Activated T-cell treated with anti-CD3 and anti-CD28 coated beads, Interleukin-2, amount 50 U/mL, for 4 hours (primary cell): Measurements from ENCODE around the gene IGF2R. TPM values are rescaled to one million over a fixed set of nuclear protein-coding genes. Genes with fewer than 3 reads are reported as not detected.

Source experiments
- ATAC-seq, 2 donors: fragments of 200-7000 bp; cut with Tn5 transposase; one replicate each; pipeline ENCODE4 v1.10.0; 2021
- DNase-seq: peaks from one replicate; pipeline ENCODE4 v3.0.0-alpha.2; 2020
- H3K27me3 Mint-ChIP-seq: one replicate; pipeline ENCODE4 v1.8.0; 2021; ENCODE audit warnings: low read depth, mixed read lengths
- H3K36me3 Mint-ChIP-seq: one replicate; pipeline ENCODE4 v1.8.0; 2022; ENCODE audit warnings: mixed read lengths; ENCODE audit not compliant: insufficient read depth
- H3K4me1 Mint-ChIP-seq: one replicate; pipeline ENCODE4 v1.8.0; 2021; ENCODE audit warnings: low read depth, mixed read lengths
- H3K4me3 Mint-ChIP-seq: one replicate; pipeline ENCODE4 v1.8.0; 2021; ENCODE audit warnings: mild to moderate bottlenecking, moderate library complexity, mixed read lengths
- H3K9me3 Mint-ChIP-seq: one replicate; pipeline ENCODE4 v1.8.0; 2021; ENCODE audit warnings: mixed read lengths
- total RNA-seq, 3 donors: library from RNA; stranded (reverse); gene quantifications; one replicate each; pipeline ENCODE4 v1.2.1, GENCODE V29; 2021

The IGF2R gene
- total RNA-seq, 3 donors from 2014 or later, result 44.9 to 65.3 (median 58.2) TPM

DNA sequence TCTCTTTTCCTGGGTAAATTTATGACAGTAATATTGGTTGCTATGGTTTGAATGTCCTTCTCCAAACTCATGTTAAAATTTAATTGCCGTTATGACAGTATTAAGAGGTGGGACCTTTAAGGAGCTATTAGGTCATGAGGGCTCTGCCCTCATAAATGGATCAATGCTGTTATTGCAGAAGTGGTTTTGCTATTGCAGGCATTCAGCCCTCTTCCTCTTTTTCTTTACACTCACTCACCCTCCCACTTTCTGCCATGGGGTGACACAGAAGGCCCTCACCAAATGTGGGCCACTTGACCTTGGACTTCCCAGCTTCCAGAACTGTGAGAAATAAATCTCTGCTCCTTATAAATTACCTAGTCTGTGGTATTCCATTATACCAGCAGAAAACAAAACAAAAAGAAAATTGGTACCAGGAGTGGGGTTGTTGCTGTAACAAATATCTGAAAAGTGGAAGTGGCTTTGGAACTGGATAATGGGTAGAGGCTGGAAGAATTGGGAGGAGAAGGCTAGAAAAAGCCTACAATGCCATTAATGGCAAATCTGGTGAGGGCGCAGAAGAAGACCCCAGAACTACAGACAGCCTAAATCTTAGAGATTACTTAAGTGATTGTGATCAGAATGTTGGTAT, 24.8 kb upstream of the IGF2R start:
- H3K9me3 Mint-ChIP-seq, result peaks cover 10% of the 10 kb centered on the region
- no peak overlapping the region for H3K4me3 Mint-ChIP-seq
- no peak for DNase-seq
- no peaks in the 10 kb centered on the region for H3K36me3 Mint-ChIP-seq
- ATAC-seq, result no peak
- H3K4me1 Mint-ChIP-seq, result no peaks in the 10 kb centered on the region
- H3K27me3 Mint-ChIP-seq, result no peaks in the 10 kb centered on the region

DNA sequence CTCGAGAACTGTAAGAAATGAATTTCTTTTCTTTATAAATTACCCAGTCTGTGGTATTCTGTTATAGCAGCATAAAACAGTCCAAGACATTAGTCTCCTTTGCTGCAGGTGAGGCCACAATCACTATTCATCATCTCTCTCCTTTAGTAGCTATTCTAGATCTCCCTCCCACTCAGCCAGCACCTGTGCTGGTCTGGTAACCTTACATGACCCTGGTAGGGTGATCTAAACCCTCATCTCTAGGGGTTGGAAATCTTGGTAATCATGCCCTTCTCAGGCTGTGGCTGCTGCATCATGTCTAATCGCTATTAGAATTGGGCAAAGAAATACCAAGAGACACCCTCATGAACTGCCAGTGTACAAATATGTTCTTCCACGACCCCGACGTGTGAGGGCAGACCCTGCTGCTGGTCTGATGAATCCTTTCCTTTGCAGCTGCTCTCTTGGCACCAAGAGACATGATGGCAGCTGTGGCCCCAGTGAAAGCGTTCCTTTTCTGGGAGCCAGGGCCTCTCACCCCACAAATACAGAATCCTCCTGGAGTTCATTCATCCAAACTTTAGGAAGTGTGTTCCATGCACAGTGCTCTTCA, 23.0 kb upstream of the IGF2R start:
- Mint-ChIP-seq H3K27me3 (no peaks in the 10 kb centered on the region), H3K4me3 (no peak overlapping the region), H3K36me3 (no peaks in the 10 kb centered on the region), H3K9me3 (peaks cover 10% of the 10 kb centered on the region), H3K4me1 (no peaks in the 10 kb centered on the region)
- no peak for DNase-seq
- no peak for ATAC-seq

GRCh38 chr6:159946912-159947311, 22.0 kb upstream of the IGF2R start:
- no peaks in the 10 kb centered on the region for H3K36me3 Mint-ChIP-seq
- no peak for ATAC-seq
- no peaks in the 10 kb centered on the region for H3K27me3 Mint-ChIP-seq
- DNase-seq, result no peak
- H3K9me3 Mint-ChIP-seq, result peaks cover 10% of the 10 kb centered on the region
- no peak overlapping the region for H3K4me3 Mint-ChIP-seq
- H3K4me1 Mint-ChIP-seq, result no peaks in the 10 kb centered on the region

DNA sequence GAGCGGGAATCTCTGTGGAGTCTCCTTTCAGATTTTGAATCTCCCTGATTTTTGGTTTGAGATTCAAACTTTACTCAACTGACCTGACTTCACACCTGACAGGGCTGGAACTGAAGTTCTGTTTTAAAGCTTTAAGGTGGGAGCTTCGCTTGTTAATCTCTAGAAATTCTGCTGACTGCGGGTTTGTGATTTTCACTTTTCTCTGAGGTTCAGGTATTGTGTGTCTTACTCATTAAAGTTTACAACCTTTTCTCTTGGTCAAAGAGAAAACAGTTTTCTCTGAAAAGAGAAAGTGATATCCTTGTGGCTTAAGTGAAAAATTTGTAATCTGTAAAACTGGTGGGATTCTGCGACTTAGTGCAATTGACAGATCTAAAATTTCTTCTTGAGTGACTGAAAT, 20.7 kb upstream of the IGF2R start:
- DNase-seq (no peak), ATAC-seq (no peak)
- Mint-ChIP-seq H3K27me3 (peaks cover 4% of the 10 kb centered on the region), H3K4me3 (no peak overlapping the region), H3K9me3 (peaks cover 10% of the 10 kb centered on the region), H3K36me3 (no peaks in the 10 kb centered on the region), H3K4me1 (no peaks in the 10 kb centered on the region)

DNA sequence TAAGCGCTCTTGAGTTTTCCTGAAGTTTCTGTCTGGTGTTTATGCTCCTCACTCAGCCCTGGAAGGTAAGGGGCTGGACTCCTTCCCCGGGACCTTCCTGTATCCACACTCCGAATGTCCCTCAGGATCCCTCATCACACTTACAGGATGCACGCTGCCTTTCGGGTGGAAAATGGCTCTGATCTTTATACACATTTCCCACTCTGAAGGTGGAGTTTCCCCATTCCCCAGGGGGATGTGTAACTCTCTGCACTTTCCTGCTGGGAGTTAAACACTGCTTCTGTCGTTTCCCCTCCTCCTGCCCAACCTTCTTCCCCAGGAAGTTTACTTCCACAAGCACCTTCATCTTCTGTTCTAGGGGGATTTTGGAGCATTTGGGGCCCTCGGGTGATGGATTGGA, 17.1 kb upstream of the IGF2R start:
- peaks cover 4% of the 10 kb centered on the region for H3K27me3 Mint-ChIP-seq
- H3K9me3 Mint-ChIP-seq, result no peaks in the 10 kb centered on the region
- DNase-seq (no peak), ATAC-seq (no peak)
- peaks cover 3% of the 10 kb centered on the region for H3K4me1 Mint-ChIP-seq
- H3K36me3 Mint-ChIP-seq, result no peaks in the 10 kb centered on the region
- no peak overlapping the region for H3K4me3 Mint-ChIP-seq

DNA sequence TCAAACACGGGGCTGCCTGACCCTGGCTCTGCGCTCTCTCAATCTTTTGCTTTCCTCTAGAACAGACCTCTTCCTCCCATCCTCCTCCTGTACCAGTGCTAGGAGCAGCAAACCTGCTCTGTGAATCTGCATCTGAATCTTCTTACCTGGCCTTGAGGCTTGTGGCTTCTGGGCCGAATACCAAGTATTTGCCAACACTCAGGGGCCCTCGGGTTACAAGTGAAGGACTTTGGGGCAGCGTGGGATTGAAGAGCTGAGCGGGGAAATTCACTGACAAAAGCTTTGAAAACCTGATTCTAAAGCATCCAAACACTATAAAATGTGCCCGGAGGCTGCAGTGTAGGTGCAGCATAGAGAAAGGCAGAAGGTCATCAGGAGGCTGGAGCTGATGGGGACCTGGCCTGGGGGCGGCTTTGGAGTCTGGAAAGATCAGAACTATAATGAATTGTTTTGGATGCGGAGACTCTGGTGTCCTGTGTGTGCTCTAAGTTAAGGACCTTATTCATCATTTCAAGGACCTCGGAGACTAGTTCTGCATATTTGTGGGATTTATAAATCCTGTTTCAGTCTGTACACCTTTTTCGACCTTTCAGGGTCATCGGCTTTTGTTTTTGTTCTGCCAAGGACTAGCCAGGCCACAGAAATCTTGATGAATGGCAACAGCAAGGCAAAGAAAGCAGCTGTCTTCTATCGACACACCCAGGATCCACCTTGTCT, 16.4 kb upstream of the IGF2R start:
- Mint-ChIP-seq H3K4me3 (no peak overlapping the region), H3K36me3 (no peaks in the 10 kb centered on the region), H3K4me1 (peaks cover 3% of the 10 kb centered on the region), H3K27me3 (peaks cover 4% of the 10 kb centered on the region), H3K9me3 (no peaks in the 10 kb centered on the region)
- ATAC-seq (no peak), DNase-seq (no peak)

GRCh38 chr6:159953091-159953601, 15.7 kb upstream of the IGF2R start:
- Mint-ChIP-seq H3K36me3 (no peaks in the 10 kb centered on the region), H3K9me3 (no peaks in the 10 kb centered on the region), H3K4me1 (peaks cover 3% of the 10 kb centered on the region), H3K4me3 (no peak overlapping the region), H3K27me3 (peaks cover 4% of the 10 kb centered on the region)
- ATAC-seq (no peak), DNase-seq (no peak)

DNA sequence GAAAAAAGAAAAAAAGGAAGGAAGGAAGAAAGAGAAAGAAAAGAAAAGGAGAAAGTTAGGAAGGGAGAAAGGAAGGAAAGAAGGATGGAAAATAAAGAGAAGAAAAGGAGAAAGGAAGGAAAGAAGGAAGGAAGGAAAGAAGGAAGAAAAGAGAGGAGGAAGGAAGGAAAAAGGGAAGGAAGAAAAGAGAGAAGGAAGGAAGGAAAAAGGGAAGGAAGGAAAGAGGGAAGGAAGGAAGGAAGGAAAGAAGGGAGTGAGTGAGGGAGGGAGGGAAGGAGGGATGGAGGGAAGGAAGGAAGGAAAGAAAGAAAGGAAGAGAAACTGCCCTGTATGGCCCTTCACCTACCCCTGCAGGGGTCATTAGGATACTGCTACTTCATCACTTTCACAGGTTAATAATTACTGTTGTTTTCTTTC, 12.9 kb upstream of the IGF2R start:
- Mint-ChIP-seq H3K36me3 (peaks cover 2% of the 10 kb centered on the region), H3K9me3 (no peaks in the 10 kb centered on the region), H3K4me3 (no peak overlapping the region), H3K4me1 (peaks cover 6% of the 10 kb centered on the region), H3K27me3 (peaks cover 4% of the 10 kb centered on the region)
- ATAC-seq (no peak), DNase-seq (no peak)

DNA sequence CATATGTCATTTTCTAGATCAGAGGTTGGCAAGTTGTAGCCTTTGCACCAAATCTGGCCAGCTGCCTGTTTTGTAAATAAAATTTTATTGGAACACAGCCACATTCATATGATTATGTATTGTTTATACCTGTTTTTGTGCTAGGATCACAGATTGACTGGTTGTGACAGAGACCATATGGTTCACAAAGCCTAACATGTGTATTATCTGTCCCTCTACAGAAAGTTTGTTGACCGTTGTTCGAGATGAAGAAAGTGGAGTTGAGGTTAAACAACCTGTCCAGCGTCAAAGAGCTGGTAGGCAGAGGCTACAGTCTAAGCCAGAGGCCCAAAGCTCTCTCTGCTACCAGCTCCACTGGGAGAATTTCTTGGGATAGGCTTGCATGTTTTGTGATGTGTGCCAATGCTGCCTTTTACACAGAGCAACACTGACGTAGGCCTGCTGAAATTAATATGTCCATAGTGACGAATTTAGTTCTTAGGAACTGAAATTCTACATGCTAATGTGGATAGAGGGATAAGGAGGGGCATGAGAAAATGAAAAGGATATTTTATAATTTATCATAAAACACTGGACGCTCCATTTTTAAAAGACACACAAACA, 11.7 kb upstream of the IGF2R start:
- Mint-ChIP-seq H3K4me1 (peaks cover 6% of the 10 kb centered on the region), H3K9me3 (no peaks in the 10 kb centered on the region), H3K4me3 (no peak overlapping the region), H3K27me3 (peaks cover 1% of the 10 kb centered on the region), H3K36me3 (peaks cover 2% of the 10 kb centered on the region)
- DNase-seq, result no peak
- ATAC-seq, result no peak

DNA sequence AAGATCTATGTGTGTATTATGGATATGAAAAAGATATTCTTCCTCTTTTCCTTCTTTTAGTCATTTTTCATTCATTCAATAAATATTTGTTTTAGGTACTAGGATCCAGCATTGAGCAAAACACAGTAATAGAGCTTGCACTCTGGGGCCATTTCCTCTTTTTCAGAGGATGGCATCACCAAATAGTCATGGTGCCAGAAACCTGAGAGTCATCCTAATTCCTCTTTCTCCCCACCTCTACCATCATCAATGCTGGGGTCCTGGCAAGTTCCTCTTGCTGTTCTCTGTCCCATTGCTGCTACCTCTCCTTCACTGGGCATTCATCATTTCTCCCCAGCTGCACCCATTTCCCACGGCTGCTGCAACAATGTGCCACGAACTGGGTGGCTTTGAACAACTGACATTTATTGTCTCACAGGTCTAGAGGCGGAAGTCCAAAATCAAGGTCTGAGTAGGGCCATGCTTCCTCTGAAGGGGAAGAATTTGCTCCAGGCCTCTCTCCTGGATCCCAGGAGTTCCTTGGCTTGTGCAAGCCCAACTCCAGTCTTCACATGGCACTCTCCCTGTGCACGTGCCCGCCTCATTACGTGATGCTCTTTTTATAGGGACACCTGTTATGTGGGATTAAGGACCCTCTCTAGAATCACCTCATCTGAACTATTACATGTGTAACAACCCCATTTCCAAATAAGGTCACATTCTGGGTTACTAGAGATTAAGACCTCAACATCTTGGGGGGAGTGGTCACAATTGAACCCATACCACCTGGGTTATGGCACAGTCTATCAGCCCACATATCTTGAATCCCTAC, 9.5 kb upstream of the IGF2R start:
- no peaks in the 10 kb centered on the region for H3K9me3 Mint-ChIP-seq
- H3K36me3 Mint-ChIP-seq, result peaks cover 2% of the 10 kb centered on the region
- no peak for ATAC-seq
- H3K27me3 Mint-ChIP-seq, result no peaks in the 10 kb centered on the region
- H3K4me1 Mint-ChIP-seq, result peaks cover 6% of the 10 kb centered on the region
- no peak for DNase-seq
- H3K4me3 Mint-ChIP-seq, result no peak overlapping the region

GRCh38 chr6:159959976-159960384, 8.9 kb upstream of the IGF2R start:
- DNase-seq, result no peak

GRCh38 chr6:159960485-159960884, 8.4 kb upstream of the IGF2R start:
- no peak overlapping the region for H3K4me3 Mint-ChIP-seq
- no peaks in the 10 kb centered on the region for H3K9me3 Mint-ChIP-seq
- peaks cover 2% of the 10 kb centered on the region for H3K36me3 Mint-ChIP-seq
- peaks cover 6% of the 10 kb centered on the region for H3K4me1 Mint-ChIP-seq
- ATAC-seq (no peak), DNase-seq (no peak)
- no peaks in the 10 kb centered on the region for H3K27me3 Mint-ChIP-seq

More at GRCh38 chr6:159959976-159960384, 8.9 kb upstream of the IGF2R start:
- no peak for ATAC-seq
- H3K27me3 Mint-ChIP-seq, result no peaks in the 10 kb centered on the region
- H3K36me3 Mint-ChIP-seq, result peaks cover 2% of the 10 kb centered on the region
- H3K4me3 Mint-ChIP-seq, result no peak overlapping the region
- peaks cover 6% of the 10 kb centered on the region for H3K4me1 Mint-ChIP-seq
- H3K9me3 Mint-ChIP-seq, result no peaks in the 10 kb centered on the region

DNA sequence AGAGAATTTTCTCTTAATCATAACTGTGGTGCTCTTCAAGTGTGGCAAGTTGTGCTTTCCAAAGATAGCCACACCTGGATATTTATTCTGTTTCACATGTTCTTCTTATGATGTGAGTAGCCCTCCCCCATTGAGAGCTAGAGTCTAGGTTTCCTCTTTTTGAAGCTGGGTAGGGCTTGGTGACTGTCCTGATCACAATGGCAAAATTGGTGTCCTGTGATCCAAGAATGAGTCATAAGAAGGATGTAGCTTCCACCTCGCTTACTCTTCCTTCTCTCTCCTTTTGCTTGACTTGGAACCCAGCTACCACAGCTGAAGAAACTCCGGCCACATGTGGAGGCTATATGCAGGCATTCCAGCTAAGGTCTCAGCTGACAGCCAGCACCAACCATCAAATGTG, 7.4 kb upstream of the IGF2R start:
- Mint-ChIP-seq H3K36me3 (peaks cover 2% of the 10 kb centered on the region), H3K27me3 (no peaks in the 10 kb centered on the region), H3K4me1 (peaks cover 3% of the 10 kb centered on the region), H3K4me3 (no peak overlapping the region), H3K9me3 (no peaks in the 10 kb centered on the region)
- ATAC-seq (no peak), DNase-seq (no peak)

DNA sequence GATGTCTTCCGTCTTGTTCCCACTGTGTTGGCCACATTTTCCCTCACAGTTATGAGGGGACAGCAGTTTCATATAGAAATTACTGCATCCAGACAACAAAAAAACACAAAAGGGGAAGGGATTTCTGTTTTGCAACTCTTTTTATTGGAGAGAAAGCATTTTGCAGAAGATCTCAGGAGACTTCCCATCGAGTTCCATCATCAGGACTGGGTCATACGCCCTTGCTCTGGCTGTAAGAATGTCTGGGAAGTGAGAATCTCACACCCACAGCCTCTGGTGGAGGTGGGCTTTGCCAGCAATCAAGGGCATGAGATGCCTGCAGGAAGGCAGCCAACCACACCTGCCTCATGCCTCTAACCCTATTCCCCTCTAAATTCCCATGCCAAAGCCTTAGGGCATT, 5.8 kb upstream of the IGF2R start:
- DNase-seq, result no peak
- no peaks in the 10 kb centered on the region for H3K9me3 Mint-ChIP-seq
- H3K4me1 Mint-ChIP-seq, result peaks cover 6% of the 10 kb centered on the region
- H3K36me3 Mint-ChIP-seq, result peaks cover 2% of the 10 kb centered on the region
- no peak overlapping the region for H3K4me3 Mint-ChIP-seq
- no peak for ATAC-seq
- no peaks in the 10 kb centered on the region for H3K27me3 Mint-ChIP-seq
